ENCODE data around the gene LAMA2.

LAMA2 gene

DNA sequence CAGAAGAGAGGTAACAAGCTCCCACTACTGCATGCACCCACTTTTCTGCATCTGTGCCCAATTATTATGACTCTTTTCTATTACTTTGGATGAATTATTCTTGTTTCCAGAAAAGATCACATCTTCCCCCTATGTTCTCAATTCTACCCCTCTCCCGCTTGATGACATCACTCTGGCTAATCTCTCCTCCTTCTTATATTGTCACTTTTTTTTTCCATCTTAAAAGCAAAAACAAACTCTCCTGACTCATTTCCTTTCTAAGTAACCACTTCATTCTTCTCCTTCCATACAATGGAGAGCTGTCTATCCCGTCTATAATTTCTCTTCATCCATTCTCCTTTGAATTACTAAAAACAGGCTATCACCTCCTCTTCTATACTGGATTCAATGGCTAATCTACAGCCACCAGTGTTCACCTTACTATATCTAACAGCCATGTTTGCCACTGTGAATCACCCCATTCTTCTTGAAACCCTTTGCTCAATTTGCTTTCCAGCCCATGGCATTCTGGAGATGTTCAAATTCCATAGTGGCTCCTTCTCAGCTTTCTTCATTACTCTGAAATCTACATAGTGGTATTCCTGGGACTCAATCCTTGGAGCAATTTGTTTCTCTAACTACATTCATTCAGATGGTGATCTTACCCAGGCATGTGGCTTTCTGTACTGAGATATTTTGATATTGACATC is 448.7 kb downstream of the LAMA2 start:
- Histone ChIP-seq H4K20me1 (ENCODE audit: insufficient read depth, low read length, poor library complexity, severe bottlenecking) (no peaks in the 10 kb centered on the region), H3K79me2 (ENCODE audit: insufficient read depth, low read length) (no peaks in the 10 kb centered on the region), H3F3A (ENCODE audit: low read depth) (no peaks in the 10 kb centered on the region), H2AFZ (ENCODE audit: low read length) (no peak overlapping the region), H3K9ac (ENCODE audit: low read depth, low read length, poor library complexity, severe bottlenecking) (no peak overlapping the region), H3K4me2 (ENCODE audit: low read depth, low read length, poor library complexity, severe bottlenecking) (no peak overlapping the region), H3K27me3 (ENCODE audit: insufficient read depth, low read length, poor library complexity, severe bottlenecking) (no peaks in the 10 kb centered on the region), H3K4me1 (ENCODE audit: insufficient read depth, low read length, poor library complexity, severe bottlenecking) (no peaks in the 10 kb centered on the region), H3K9me2 (replicated peaks; ENCODE audit: low read depth, low read length) (no peaks in the 10 kb centered on the region), H3K36me3 (ENCODE audit: insufficient read depth, low read length) (no peaks in the 10 kb centered on the region), H3K9me3 (ENCODE audit: insufficient read depth, low read depth, low read length) (no peaks in the 10 kb centered on the region), H3K4me3 (ENCODE audit: low read length, poor library complexity, severe bottlenecking) (no peak overlapping the region)
- TF ChIP-seq EZH2phosphoT487 (IDR thresholded peaks at IDR 0.05; ENCODE audit: borderline replicate concordance) (no peak), CTCF (conservative IDR thresholded peaks at IDR 0.05; ENCODE audit: low read length) (no peak)

GRCh38 chr6:129335792-129336191 is 452.9 kb downstream of the LAMA2 start:
- Histone ChIP-seq H3K9me2 (replicated peaks; ENCODE audit: low read depth, low read length) (no peaks in the 10 kb centered on the region), H3K79me2 (ENCODE audit: insufficient read depth, low read length) (no peaks in the 10 kb centered on the region), H3K9ac (ENCODE audit: low read depth, low read length, poor library complexity, severe bottlenecking) (no peak overlapping the region), H3K27me3 (ENCODE audit: insufficient read depth, low read length, poor library complexity, severe bottlenecking) (no peaks in the 10 kb centered on the region), H3K36me3 (ENCODE audit: insufficient read depth, low read length) (no peaks in the 10 kb centered on the region), H4K20me1 (ENCODE audit: insufficient read depth, low read length, poor library complexity, severe bottlenecking) (no peaks in the 10 kb centered on the region), H2AFZ (ENCODE audit: low read length) (no peak overlapping the region), H3K4me3 (ENCODE audit: low read length, poor library complexity, severe bottlenecking) (no peak overlapping the region), H3K9me3 (ENCODE audit: insufficient read depth, low read depth, low read length) (no peaks in the 10 kb centered on the region), H3K4me1 (ENCODE audit: insufficient read depth, low read length, poor library complexity, severe bottlenecking) (no peaks in the 10 kb centered on the region), H3F3A (ENCODE audit: low read depth) (no peaks in the 10 kb centered on the region), H3K4me2 (ENCODE audit: low read depth, low read length, poor library complexity, severe bottlenecking) (no peak overlapping the region)
- TF ChIP-seq EZH2phosphoT487 (IDR thresholded peaks at IDR 0.05; ENCODE audit: borderline replicate concordance) (no peak), CTCF (conservative IDR thresholded peaks at IDR 0.05; ENCODE audit: low read length) (no peak)

DNA sequence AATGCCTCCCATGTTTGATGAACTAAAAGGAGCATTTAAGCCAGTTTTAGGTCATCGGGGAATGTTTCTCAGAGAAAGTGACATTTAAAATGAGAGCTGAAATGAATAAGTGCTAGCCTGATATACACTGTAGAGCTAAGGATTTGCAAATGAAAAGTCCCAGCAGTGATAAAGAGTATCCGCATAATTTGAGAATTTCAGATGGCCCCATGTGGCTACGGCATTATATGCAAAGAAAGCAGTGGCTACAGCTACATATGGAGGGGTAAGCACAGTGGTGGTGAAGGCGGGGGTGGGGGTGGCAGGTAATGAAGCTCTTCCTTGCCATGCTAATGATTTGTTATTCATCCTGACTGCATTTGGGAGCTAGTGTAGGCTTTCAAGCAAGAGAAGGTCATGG is 455.7 kb downstream of the LAMA2 start:
- H3K4me3 ChIP-seq (ENCODE audit: low read length, poor library complexity, severe bottlenecking), result no peak overlapping the region
- TF ChIP-seq EZH2phosphoT487 (IDR thresholded peaks at IDR 0.05; ENCODE audit: borderline replicate concordance) (no peak), CTCF (conservative IDR thresholded peaks at IDR 0.05; ENCODE audit: low read length) (no peak)
- H3K4me2 ChIP-seq (ENCODE audit: low read depth, low read length, poor library complexity, severe bottlenecking), result no peak overlapping the region
- no peak overlapping the region for H3K9ac ChIP-seq (ENCODE audit: low read depth, low read length, poor library complexity, severe bottlenecking)
- H3K9me3 ChIP-seq (ENCODE audit: insufficient read depth, low read depth, low read length), result no peaks in the 10 kb centered on the region
- no peaks in the 10 kb centered on the region for H3F3A ChIP-seq (ENCODE audit: low read depth)
- no peaks in the 10 kb centered on the region for H3K9me2 ChIP-seq (replicated peaks; ENCODE audit: low read depth, low read length)
- H3K36me3 ChIP-seq (ENCODE audit: insufficient read depth, low read length), result no peaks in the 10 kb centered on the region
- H3K4me1 ChIP-seq (ENCODE audit: insufficient read depth, low read length, poor library complexity, severe bottlenecking), result no peaks in the 10 kb centered on the region
- H4K20me1 ChIP-seq (ENCODE audit: insufficient read depth, low read length, poor library complexity, severe bottlenecking), result no peaks in the 10 kb centered on the region
- H3K79me2 ChIP-seq (ENCODE audit: insufficient read depth, low read length), result no peaks in the 10 kb centered on the region
- no peaks in the 10 kb centered on the region for H3K27me3 ChIP-seq (ENCODE audit: insufficient read depth, low read length, poor library complexity, severe bottlenecking)
- H2AFZ ChIP-seq (ENCODE audit: low read length), result no peak overlapping the region
